HG03196 (cell line): Measurements from ENCODE around the gene TMEM176B.

Experiments
- ATAC-seq: cut with Tn5 transposase; IDR thresholded peaks from one replicate; pipeline ENCODE4 v1.9.1; 2021; ENCODE audit not compliant: unreplicated experiment

TMEM176B gene

DNA sequence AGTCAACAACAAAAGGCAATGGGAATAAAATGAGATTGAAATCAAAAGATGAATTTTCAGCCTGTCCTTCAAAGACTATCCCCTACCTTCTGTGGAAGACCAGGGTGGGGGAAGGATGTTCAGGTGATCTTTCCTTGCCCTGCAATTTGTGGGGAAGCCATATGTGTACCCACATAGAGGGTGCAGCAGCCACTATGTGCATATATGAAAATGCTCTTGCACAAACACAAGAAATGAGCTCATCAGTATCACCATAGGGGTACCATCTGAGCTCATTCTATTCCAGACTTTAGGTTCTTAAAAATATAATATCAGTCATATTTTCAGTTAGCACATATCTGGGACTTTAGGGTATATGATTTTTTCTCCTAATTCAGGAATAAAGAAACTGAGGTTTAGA, 45.2 kb downstream of the TMEM176B start:
- ATAC-seq = no peak

GRCh38 chr7:150753826-150754603, 46.1 kb downstream of the TMEM176B start:
- ATAC-seq = peak; percentile 50

DNA sequence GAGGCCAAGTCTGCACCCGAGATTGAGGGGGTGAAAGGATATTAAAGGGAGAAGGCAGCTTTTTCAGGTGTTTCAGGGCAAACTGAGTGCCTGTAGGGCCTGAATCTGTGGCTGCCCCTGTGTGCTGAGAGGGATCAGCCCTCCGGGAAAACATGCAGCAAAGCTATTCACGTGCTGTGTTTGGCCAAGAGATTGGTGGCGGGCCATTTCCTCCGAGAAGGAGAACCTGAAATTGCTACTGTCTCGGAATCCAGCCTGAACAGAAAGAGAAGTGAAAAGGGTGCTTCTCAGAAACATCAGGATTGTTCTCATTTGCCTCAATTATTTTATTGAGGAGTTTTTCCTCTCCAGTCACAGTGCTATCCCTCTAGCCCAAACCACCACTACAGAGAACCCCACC, 46.9 kb downstream of the TMEM176B start:
- ATAC-seq = no peak

GRCh38 chr7:150751702-150752101, 48.5 kb downstream of the TMEM176B start:
- ATAC-seq = no peak

DNA sequence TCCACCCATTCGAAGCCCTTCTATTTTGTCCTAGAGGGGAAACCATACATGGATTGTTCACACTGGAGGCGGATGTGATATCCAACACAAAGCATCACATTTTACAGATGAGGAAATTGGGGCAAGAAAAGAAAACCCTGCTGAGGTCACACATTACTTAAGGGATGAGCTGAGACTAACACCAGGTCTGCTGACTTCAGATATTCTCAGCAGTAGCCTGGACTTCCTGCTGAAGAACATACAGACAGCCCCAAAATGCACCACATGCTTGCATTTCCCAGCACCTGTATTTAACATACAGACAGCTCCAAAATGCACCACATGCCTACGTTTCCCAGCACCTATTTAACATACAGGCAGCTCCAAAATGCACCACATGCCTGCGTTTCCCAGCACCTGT, 51.8 kb downstream of the TMEM176B start:
- no peak for ATAC-seq

GRCh38 chr7:150746921-150747320, 53.2 kb downstream of the TMEM176B start:
- no peak for ATAC-seq

GRCh38 chr7:150745876-150746275, 54.3 kb downstream of the TMEM176B start:
- no peak for ATAC-seq

DNA sequence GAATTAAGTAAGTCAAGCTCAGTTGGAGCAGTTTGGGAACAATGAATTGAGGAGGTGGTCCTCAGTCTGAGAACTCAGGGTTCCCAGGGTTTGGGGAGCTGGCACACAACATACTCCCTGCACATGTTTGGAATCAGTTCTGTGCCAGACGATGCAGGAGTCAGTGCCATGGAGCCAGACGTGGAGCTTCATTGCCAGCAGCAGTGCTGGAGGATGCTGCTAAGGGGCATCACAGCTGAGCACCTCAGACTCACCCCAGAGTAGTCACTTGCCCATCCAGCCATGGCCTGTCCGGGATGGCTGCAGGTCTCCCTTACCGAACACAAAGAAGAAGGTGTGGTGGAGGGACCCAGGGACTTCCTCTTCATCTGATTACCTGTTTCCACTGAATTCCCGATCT, 55.1 kb downstream of the TMEM176B start:
- ATAC-seq = no peak

DNA sequence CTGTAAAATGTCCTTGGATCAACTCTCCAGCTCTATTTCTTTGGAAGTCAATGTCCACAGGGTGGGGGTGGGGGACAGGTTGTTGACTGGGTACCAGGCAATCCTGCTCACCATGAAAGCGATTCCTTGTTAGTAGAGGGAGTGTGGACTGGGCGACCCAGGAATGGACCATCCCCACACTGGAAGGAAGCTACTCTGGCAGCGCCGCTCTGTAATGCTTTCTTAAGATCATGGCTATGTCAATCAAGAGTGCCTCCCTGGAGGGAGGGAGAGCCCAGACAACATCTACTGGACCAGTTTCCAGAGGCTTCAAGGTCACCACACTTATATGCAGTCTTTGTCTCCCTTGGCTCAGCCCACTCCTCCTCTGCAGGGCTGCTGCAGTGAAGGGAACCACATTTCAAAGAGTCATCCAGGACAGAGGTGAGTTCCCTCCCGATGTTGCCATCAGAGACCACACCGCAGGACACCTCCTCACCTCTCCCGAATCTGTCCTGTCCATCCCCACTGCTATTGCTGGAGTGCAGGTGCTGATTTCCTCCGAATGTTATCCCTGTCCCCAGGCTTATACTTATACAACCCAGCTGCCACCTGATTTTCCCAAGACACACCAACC, 56.0 kb downstream of the TMEM176B start:
- ATAC-seq = no peak

GRCh38 chr7:150742286-150742968, 57.7 kb downstream of the TMEM176B start:
- ATAC-seq = no peak
